ENCODE data around the gene IFNA5.

IFNA5 gene

DNA sequence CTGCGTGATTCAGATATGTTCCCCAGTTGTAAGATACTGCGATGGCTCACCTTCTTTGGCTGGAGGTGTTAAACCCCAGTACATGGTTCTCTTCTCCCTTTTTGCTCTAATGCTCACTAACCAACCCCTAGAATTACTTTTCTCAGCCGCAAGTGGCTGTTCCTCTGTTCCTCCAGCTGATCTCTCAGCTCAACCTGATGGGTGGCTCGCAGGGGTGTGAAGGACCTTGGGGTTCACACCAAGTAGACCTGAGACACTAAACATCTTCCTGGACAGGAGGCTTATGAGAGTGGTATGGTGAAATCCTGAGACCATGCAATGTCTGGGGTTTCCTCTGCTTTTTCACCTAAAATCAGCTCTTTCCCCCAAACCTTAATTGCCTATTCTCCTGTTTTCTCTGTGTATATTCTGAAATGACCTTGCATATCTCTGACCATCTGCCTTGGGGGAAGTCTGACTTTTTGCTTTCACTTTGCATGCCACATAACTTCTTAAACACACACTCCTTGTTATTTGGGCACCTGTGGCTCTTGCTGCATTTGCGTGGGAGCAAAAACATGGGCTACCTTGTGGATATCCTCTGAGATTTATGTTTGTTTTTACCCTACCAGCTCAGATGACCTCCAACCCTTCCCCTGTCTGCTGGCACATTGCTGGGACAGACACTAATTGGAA is 49.4 kb downstream of the IFNA5 start:
- H3K27ac ChIP-seq, result no peak overlapping the region
- CTCF ChIA-PET, result no interaction called here
- POLR2A ChIA-PET (ENCODE audit: low non-redundant PET), result no interaction called here
- TF ChIP-seq, protein P1, sequence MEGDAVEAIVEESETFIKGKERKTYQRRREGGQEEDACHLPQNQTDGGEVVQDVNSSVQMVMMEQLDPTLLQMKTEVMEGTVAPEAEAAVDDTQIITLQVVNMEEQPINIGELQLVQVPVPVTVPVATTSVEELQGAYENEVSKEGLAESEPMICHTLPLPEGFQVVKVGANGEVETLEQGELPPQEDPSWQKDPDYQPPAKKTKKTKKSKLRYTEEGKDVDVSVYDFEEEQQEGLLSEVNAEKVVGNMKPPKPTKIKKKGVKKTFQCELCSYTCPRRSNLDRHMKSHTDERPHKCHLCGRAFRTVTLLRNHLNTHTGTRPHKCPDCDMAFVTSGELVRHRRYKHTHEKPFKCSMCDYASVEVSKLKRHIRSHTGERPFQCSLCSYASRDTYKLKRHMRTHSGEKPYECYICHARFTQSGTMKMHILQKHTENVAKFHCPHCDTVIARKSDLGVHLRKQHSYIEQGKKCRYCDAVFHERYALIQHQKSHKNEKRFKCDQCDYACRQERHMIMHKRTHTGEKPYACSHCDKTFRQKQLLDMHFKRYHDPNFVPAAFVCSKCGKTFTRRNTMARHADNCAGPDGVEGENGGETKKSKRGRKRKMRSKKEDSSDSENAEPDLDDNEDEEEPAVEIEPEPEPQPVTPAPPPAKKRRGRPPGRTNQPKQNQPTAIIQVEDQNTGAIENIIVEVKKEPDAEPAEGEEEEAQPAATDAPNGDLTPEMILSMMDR (conservative IDR thresholded peaks at IDR 0.05; ENCODE audit: low read depth), result no peak
- DNase-seq (ENCODE audit: low spot score), result no peak
